Skeletal muscle tissue (tissue), 5 donors: ENCODE results near the gene CYTH3. TPM values are rescaled to one million over a fixed set of nuclear protein-coding genes. Genes with fewer than 3 reads are reported as not detected.

Experiments
- H3K27ac ChIP-seq: one replicate; pipeline ENCODE4 v1.7.0; 2013; ENCODE audit warnings: mild to moderate bottlenecking, low read depth, low read length, inconsistent platforms
- H3K27me3 ChIP-seq, 3 donors: one replicate each; pipeline ENCODE4 v1.7.0; 2013; ENCODE audit warnings: low read length in 3 of 3; ENCODE audit not compliant: control insufficient read depth in 3 of 3, insufficient read depth in 3 of 3
- H3K36me3 ChIP-seq, 3 donors: one replicate each; pipeline ENCODE4 v1.7.0; 2013; ENCODE audit warnings: low read length in 3 of 3; ENCODE audit not compliant: control insufficient read depth in 3 of 3, insufficient read depth in 3 of 3
- H3K4me1 ChIP-seq, 3 donors: one replicate each; pipeline ENCODE4 v1.7.0; 2013; ENCODE audit warnings: low read length in 3 of 3, mild to moderate bottlenecking in 3 of 3; ENCODE audit not compliant: control insufficient read depth in 3 of 3, insufficient read depth in 3 of 3
- H3K4me3 ChIP-seq, 3 donors: one replicate each; pipeline ENCODE4 v1.7.0; 2013; ENCODE audit warnings: low read length in 3 of 3
- H3K9ac ChIP-seq, 3 donors: one replicate each; pipeline ENCODE4 v1.7.0; 2013; ENCODE audit warnings: low read length in 3 of 3, mild to moderate bottlenecking in 3 of 3, moderate library complexity in 2 of 3, low read depth in 1 of 3
- H3K9me3 ChIP-seq, 3 donors: one replicate each; pipeline ENCODE4 v1.7.0; 2013; ENCODE audit warnings: low read length in 3 of 3; ENCODE audit not compliant: control insufficient read depth in 3 of 3
- small RNA-seq: library from RNA; depleted of rRNA; stranded (forward); fragments of <200 nt; gene quantifications from one replicate; pipeline ENCODE3, GENCODE V24; 2014
- total RNA-seq: library from RNA; depleted of rRNA; stranded (reverse); fragments of >200 nt; gene quantifications from one replicate; pipeline ENCODE4 v1.2.3, GENCODE V29; 2014
- donor health status: Osteomylitis.

CYTH3 gene
- total RNA-seq, 1 donor from 2014 or later: 19.3 TPM

- H3K27me3 ChIP-seq: no peaks in the 10 kb centered on the region
- peaks cover 11 to 13% (median 12%) of the 10 kb centered on the region in 3 donors for H3K36me3 ChIP-seq
- no peak overlapping the region for H3K9ac ChIP-seq
- H3K9me3 ChIP-seq: no peaks in the 10 kb centered on the region
- no peak overlapping the region for H3K27ac ChIP-seq
- H3K4me1 ChIP-seq: no peaks in the 10 kb centered on the region
- no peak overlapping the region for H3K4me3 ChIP-seq
Measured at GRCh38 chr7:6128205-6128604, 144.2 kb downstream of the CYTH3 start.

DNA sequence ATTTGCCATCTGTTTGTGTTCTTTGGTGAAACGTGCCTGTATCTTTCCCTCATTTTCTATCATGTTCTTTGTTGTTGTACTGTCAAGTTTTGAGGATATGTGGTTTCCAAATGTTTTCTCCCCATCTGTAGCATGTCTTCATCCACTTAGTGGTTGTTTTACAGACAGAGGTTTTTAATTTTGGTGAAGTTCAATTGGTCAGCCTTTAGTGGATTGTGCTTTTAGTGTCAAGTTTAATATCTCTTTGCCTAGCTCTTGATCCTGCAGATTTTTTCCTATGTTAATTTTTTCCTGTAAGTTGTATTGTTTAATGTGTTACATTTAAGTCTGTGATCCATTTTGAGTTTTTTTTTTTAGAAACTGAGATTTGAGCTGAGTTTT lies 145.3 kb downstream of the CYTH3 start:
- H3K27ac ChIP-seq: no peak overlapping the region
- H3K36me3 ChIP-seq: peaks cover 11 to 17% (median 15%) of the 10 kb centered on the region in 3 donors
- H3K27me3 ChIP-seq: no peaks in the 10 kb centered on the region
- H3K4me3 ChIP-seq: no peak overlapping the region
- H3K9ac ChIP-seq: no peak overlapping the region
- H3K4me1 ChIP-seq: no peaks in the 10 kb centered on the region
- no peaks in the 10 kb centered on the region for H3K9me3 ChIP-seq

GRCh38 chr7:6123843-6124242 lies 148.6 kb downstream of the CYTH3 start:
- H3K36me3 ChIP-seq: peaks cover 16 to 21% (median 21%) of the 10 kb centered on the region in 3 donors
- H3K4me3 ChIP-seq: no peak overlapping the region
- H3K9me3 ChIP-seq: peaks cover 0 to 4% (median 3%) of the 10 kb centered on the region in 3 donors
- H3K27ac ChIP-seq: no peak overlapping the region
- H3K27me3 ChIP-seq: no peaks in the 10 kb centered on the region
- no peak overlapping the region for H3K9ac ChIP-seq
- no peaks in the 10 kb centered on the region for H3K4me1 ChIP-seq

GRCh38 chr7:6121141-6121540 lies 151.3 kb downstream of the CYTH3 start:
- Histone ChIP-seq H3K27me3 (no peaks in the 10 kb centered on the region), H3K9me3 (peaks cover 0 to 4% (median 3%) of the 10 kb centered on the region in 3 donors), H3K4me1 (no peaks in the 10 kb centered on the region), H3K27ac (no peak overlapping the region), H3K9ac (no peak overlapping the region), H3K4me3 (no peak overlapping the region), H3K36me3 (peaks cover 18 to 29% (median 27%) of the 10 kb centered on the region in 3 donors)

DNA sequence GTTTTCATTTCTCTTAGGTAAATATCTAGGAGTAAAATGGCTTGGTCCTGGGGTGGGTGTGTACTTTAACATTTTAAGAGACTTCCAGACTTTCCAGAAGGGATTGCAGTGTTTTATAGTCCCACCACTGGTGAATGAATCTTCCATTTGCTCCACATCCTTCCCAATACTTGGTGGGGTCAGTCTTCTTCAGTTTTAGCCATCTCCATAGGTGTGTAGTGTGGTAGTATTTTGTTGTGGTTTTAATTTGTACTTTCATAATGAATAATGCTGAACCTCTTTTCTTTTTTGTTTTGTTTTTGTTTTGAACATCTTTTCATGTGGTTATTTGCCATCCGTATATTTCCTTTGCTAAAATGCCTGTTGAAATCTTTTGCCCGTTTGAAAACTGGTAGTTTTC lies 154.9 kb downstream of the CYTH3 start:
- no peak overlapping the region for H3K27ac ChIP-seq
- H3K4me3 ChIP-seq: no peak overlapping the region
- no peak overlapping the region for H3K9ac ChIP-seq
- H3K27me3 ChIP-seq: no peaks in the 10 kb centered on the region
- H3K9me3 ChIP-seq: peaks cover 0 to 4% (median 3%) of the 10 kb centered on the region in 3 donors
- H3K4me1 ChIP-seq: no peaks in the 10 kb centered on the region
- H3K36me3 ChIP-seq: peaks cover 28 to 46% (median 46%) of the 10 kb centered on the region in 3 donors

- peaks cover 24 to 41% (median 37%) of the 10 kb centered on the region in 3 donors for H3K36me3 ChIP-seq
- H3K27me3 ChIP-seq: no peaks in the 10 kb centered on the region
- H3K4me3 ChIP-seq: no peak overlapping the region
Measured at GRCh38 chr7:6116211-6116610, 156.2 kb downstream of the CYTH3 start.

More at GRCh38 chr7:6116211-6116610, 156.2 kb downstream of the CYTH3 start:
- Histone ChIP-seq H3K27ac (no peak overlapping the region), H3K9me3 (peaks cover 0 to 2% (median 2%) of the 10 kb centered on the region in 3 donors), H3K9ac (no peak overlapping the region), H3K4me1 (no peaks in the 10 kb centered on the region)

Small RNA genes lying within 50 kb of the gene (small RNA-seq; reads per million reads assigned to genes)
- gene RF00019: not detected

Other genes starting within 250 kb of the CYTH3 start
- not detected for gene ANKRD61, start 241.2 kb downstream of the CYTH3 start, total RNA-seq
- gene EIF2AK1, start 213.4 kb downstream of the CYTH3 start, total RNA-seq: 34.4 TPM
- 4.7 TPM for gene USP42, start 167.7 kb downstream of the CYTH3 start, total RNA-seq
- gene FAM220A, start 76.3 kb upstream of the CYTH3 start, total RNA-seq: 16.2 TPM
- 30.8 TPM for gene RAC1, start 101.9 kb upstream of the CYTH3 start, total RNA-seq
- 19.3 TPM for gene DAGLB, start 175.3 kb upstream of the CYTH3 start, total RNA-seq
- gene KDELR2, start 211.5 kb upstream of the CYTH3 start, total RNA-seq: 137 TPM